WTC11 (cell line): ENCODE measurements around the gene SH3BP5L.

Experiments
- NFE2L1 ChIP-seq: sonication (generic); formaldehyde crosslinking; IDR thresholded peaks from 2 replicates; pipeline ENCODE4 v1.8.1; 2023; ENCODE audit warnings: missing genetic modification reagents
- USF1 ChIP-seq: sonication (generic); formaldehyde crosslinking; IDR thresholded peaks from 2 replicates; pipeline ENCODE4 v1.8.0; 2022; ENCODE audit warnings: mild to moderate bottlenecking, missing genetic modification reagents
- TF ChIP-seq, protein P1 (sequence below): fragments of 200-600 bp; IDR thresholded peaks from 2 replicates; pipeline ENCODE4 v1.8.0; 2022; ENCODE audit warnings: antibody characterized with exemption

DNA sequence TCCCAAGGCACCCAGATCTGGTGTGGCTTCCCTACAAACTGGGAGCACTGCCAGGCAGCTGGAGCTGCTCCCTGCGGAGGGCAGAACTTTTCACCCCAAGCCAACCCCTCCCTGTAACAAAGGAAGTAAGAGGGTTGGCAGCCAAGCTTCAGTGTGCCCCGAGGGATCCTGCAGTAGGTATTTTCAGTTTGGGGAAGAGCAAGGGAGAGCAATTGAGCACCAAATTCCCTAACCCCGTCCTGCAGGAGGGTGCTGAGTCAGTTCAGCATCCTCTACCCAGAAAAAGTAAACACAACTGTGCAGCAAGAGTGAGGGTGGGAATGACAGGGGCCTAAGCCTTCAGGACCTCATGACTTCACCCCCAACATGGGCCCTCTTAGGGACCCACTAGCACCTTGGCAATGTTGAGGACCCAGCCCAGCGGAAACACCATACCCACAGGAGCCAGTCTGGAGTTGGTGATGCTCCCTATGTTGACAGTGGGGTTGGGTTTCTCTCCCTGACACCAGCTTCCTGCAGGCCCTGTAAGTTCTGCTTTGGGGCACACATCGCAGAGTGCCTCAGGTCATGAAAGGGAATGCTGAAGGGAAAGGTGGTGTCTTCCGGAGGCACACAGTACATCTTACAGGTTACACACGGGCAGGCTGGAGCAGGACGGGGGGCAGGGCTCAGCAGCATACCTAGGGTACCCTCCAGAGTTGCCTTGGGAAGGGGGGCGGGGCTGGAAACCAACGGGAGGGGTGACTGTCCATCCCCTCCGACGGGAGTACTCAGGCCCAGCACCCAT is 14.8 kb downstream of the SH3BP5L start:
- TF ChIP-seq, protein P1, sequence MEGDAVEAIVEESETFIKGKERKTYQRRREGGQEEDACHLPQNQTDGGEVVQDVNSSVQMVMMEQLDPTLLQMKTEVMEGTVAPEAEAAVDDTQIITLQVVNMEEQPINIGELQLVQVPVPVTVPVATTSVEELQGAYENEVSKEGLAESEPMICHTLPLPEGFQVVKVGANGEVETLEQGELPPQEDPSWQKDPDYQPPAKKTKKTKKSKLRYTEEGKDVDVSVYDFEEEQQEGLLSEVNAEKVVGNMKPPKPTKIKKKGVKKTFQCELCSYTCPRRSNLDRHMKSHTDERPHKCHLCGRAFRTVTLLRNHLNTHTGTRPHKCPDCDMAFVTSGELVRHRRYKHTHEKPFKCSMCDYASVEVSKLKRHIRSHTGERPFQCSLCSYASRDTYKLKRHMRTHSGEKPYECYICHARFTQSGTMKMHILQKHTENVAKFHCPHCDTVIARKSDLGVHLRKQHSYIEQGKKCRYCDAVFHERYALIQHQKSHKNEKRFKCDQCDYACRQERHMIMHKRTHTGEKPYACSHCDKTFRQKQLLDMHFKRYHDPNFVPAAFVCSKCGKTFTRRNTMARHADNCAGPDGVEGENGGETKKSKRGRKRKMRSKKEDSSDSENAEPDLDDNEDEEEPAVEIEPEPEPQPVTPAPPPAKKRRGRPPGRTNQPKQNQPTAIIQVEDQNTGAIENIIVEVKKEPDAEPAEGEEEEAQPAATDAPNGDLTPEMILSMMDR, result no peak
- TF ChIP-seq NFE2L1 (CRISPR knock-in tag) (no peak), USF1 (CRISPR knock-in tag) (no peak)
